Loucy (cell line): ENCODE measurements around the gene ASMTL.

Source experiments
- EZH2phosphoT487 ChIP-seq: fragments of 200-600 bp; IDR thresholded peaks from 2 replicates; pipeline ENCODE4 v1.6.1; 2018; ENCODE audit warnings: antibody characterized with exemption, mild to moderate bottlenecking, moderate library complexity, borderline replicate concordance
- TF ChIP-seq, protein P1 (sequence below): fragments of 200-600 bp; sonication (generic); conservative IDR thresholded peaks from 2 replicates; pipeline ENCODE4 v1.5.1; 2014; ENCODE audit warnings: mild to moderate bottlenecking, antibody characterized with exemption, low read length

DNA sequence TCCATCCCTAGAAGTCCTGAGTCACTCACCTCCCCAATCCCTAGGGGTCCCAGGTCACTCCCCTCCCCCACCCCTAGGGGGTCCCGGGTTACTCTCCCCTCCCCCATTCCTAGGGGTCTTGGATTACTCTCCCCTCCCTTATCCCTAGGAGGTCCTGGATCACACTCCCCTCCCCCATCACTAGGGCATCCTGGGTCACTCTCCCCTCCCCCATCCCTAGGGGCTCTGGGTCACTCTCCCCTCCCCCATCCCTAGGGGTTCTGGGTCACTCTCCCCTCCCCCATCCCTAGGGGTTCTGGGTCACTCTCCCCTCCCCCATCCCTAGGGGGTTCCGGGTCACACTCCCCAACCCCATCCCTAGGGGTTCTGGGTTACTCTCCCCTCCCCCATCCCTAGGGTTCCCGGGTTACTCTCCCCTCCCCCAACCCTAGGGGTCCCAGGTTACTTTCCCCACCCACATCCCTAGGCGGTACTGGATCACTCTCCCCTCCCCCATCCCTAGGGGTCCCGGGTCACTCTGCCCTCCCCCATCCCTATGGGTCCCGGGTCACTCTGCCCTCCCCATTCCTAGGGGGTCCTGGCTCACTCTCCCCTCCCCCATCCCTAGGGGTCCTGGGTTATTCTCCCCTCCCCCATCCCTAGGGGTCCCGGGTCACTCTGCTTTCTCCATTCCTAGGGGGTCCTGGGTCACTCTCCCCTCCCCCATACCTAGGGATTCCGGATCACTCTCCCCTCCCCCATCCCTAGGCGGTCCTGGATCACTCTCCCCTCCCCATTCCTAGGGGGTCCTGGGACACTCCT is 2.1 kb downstream of the ASMTL start:
- TF ChIP-seq, protein P1, sequence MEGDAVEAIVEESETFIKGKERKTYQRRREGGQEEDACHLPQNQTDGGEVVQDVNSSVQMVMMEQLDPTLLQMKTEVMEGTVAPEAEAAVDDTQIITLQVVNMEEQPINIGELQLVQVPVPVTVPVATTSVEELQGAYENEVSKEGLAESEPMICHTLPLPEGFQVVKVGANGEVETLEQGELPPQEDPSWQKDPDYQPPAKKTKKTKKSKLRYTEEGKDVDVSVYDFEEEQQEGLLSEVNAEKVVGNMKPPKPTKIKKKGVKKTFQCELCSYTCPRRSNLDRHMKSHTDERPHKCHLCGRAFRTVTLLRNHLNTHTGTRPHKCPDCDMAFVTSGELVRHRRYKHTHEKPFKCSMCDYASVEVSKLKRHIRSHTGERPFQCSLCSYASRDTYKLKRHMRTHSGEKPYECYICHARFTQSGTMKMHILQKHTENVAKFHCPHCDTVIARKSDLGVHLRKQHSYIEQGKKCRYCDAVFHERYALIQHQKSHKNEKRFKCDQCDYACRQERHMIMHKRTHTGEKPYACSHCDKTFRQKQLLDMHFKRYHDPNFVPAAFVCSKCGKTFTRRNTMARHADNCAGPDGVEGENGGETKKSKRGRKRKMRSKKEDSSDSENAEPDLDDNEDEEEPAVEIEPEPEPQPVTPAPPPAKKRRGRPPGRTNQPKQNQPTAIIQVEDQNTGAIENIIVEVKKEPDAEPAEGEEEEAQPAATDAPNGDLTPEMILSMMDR = no peak
- TF ChIP-seq EZH2phosphoT487 = no peak
